Femur (tissue), 1 donor: ENCODE measurements around the gene DNAJB9.
"Not testable (repeated sequence)": the region's sequence is repeated elsewhere in the genome, so short reads cannot be mapped to it uniquely, and the experiment has no call there.

Experiments used
- DNase-seq: peaks from one replicate; pipeline ENCODE4 v3.0.0-alpha.2; 2017

DNAJB9 gene

GRCh38 chr7:108569381-108570145 lies at the start of gene DNAJB9, which contains the start of gene THAP5:
Gene DNAJB9 (plus strand): TSS chr7:108569874. CDS start chr7:108571727, 1,853 bp downstream.
Gene THAP5 (minus strand): TSS chr7:108569706. CDS start chr7:108569569, 137 bp downstream.
- peak; percentile 100 for DNase-seq

- DNase-seq = no peak
These were observed 46.9 kb upstream of the DNAJB9 start for GRCh38 chr7:108522780-108523179.

GRCh38 chr7:108525327-108525984 lies 44.2 kb upstream of the DNAJB9 start:
- DNase-seq = no peak

GRCh38 chr7:108525985-108526767 lies 43.5 kb upstream of the DNAJB9 start, which contains the start of gene PNPLA8:
Gene PNPLA8 (minus strand): TSS chr7:108526135. CDS start chr7:108515491, 10,644 bp downstream.
- DNase-seq = peak; percentile 100

DNA sequence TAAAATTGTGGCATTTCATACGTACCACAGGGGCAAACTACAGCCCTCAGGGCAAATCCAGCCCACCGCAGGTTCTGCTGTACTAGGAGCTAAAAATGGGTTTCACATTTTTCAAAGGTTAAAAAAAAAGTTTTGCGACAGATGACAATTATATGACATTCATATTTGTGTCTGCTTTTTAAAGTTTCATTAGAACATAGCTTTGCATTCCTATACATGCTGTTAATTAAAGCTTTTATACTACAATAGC lies 43.0 kb upstream of the DNAJB9 start:
- DNase-seq = no peak

DNA sequence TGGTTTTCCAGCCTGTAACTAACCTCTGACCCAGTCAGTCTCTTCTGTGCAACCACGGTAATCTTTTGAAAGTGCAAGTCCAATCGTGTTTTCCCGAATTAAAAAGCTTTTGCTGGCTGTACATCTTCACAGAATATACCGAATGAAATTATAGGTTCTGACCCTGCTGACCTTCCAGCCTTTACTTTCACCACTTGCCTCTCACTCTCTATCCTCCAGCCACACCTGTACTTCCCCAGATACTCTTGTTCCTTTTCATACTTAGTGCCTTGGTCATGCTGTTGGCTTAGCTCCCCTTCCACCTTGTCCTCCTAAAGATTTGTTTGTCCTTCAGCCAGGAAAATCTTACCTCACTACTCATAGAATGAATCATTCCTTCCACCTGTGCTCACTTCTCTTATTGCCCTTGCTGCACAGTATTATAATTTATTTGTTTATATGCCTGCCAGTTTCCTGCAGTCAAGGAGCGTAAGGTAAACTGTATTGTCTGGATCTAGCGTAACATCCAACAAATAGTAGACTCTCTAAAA lies 41.4 kb upstream of the DNAJB9 start:
- DNase-seq = no peak

- DNase-seq = no peak
These were observed 40.3 kb upstream of the DNAJB9 start for GRCh38 chr7:108529341-108529740.

- DNase-seq = no peak
These were observed 36.0 kb upstream of the DNAJB9 start for GRCh38 chr7:108533712-108534111.

- no peak for DNase-seq
These were observed 34.4 kb upstream of the DNAJB9 start for GRCh38 chr7:108535257-108535656.

GRCh38 chr7:108535744-108536143 lies 33.9 kb upstream of the DNAJB9 start:
- DNase-seq = no peak

DNA sequence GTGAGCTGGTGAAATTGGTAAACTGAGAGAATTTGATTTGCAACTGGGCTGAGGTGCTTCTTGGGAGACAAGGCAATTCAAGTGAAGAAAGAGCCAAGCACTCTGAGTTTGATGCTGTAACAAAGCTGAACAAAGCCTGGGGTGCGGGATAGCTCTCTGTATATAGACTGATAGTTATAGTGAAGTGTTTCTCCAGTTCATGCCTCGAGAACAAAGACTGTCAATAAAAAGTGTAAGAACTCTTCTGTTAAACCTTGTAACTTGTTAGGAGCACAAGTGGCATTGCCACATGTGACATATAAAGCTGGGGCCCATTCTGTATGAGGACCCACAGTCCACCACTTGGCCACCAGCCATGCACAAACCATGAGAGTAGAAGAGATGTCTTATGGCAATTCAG lies 32.4 kb upstream of the DNAJB9 start:
- DNase-seq = no peak

GRCh38 chr7:108538236-108538635 lies 31.4 kb upstream of the DNAJB9 start:
- DNase-seq = peak; percentile 22

- not testable (repeated sequence) for DNase-seq
These were observed 31.0 kb upstream of the DNAJB9 start for GRCh38 chr7:108538685-108539084.

DNA sequence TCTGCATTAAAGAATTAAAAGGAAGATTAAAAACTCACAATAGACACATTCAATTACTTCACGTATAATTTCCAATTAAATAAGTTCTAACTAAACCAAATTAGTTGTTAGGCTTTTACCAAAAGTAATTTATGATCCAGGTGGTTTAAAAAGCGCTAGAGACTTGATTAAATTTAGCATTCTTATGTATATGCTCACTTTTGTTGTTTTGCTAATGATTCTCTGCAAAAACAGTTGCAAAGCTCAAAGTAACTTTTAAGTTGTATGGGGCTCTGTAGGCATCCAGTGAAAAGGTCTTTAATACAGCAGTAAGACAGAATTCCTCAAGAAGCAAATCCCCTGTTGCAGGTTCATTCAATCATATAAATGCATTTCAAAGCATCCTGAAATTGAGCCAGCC lies 28.2 kb upstream of the DNAJB9 start:
- no peak for DNase-seq

DNA sequence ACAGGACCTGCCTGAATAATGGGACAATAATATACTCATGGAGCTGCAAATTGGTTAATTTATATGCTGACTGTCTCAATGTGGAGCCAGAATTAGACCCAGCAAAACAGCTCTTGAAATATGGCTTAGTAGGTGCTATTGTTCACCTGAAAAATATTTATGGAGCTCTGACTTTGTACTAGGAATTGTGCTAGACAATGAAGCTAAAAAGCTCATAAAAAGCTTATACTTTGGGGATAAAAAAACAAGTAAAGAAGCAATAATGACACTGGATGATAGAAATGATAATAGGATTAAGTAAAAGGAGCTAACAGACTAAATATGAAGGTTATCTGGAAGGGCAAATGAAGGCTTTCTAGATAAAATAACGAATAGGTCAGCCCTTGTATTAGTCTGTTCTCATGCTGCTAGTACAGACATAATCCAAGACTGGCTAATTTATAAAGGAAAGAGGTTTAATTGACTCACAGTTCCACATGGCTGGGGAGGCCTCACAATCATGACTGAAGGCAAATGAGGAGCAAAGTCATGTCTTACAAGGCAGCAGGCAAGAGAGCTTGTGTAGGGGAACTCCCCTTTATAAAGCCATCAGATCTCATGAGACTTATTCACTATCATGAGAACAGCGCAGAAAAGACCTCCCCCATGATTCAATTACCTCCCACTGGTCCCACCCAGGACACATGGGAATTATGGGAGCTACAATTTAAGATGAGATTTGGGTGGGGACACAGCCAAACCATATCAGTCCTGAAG lies 21.4 kb upstream of the DNAJB9 start:
- not testable (repeated sequence) for DNase-seq

DNA sequence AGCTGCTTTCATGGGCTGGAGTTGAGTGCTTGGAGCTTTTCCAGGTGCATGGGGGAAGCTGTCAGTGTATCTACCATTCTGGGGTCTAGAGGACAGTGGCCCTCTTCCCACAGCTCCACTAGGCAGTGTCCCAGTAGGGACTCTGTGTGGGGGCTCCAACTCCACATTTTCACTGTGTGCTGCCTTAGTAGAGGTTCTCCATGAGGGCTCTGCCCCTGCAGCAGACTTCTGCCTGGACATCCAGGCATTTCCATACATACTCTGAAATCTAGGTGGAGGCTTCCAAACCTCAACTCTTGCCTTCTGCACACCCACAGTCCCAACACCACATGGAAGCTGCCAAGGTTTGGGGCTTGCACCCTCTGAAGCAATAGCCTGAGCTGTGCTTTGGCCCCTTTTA lies 13.0 kb upstream of the DNAJB9 start:
- not testable (repeated sequence) for DNase-seq

DNA sequence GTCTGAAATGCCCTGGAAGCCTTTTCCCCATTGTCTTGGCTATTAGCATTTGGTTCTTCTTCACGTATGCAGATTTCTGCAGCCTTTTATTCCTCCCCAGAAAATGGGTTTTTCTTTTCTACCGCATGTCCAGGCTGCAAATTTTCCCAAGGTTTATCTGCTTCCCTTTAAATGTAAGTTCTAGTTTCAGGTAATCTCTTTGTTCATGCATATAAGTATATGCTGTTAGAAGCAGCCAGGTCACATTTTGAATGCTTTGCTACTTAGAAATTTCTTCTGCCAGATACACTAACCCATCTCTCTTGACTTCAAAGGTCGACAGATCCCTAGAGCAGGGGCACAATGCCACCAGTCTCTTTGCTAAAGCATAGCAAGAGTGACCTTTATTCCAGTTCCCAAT lies 12.5 kb upstream of the DNAJB9 start:
- DNase-seq = no peak

- no peak for DNase-seq
These were observed 12.1 kb upstream of the DNAJB9 start for GRCh38 chr7:108557617-108558016.

- no peak for DNase-seq
These were observed 10.4 kb upstream of the DNAJB9 start for GRCh38 chr7:108559253-108559652.

DNA sequence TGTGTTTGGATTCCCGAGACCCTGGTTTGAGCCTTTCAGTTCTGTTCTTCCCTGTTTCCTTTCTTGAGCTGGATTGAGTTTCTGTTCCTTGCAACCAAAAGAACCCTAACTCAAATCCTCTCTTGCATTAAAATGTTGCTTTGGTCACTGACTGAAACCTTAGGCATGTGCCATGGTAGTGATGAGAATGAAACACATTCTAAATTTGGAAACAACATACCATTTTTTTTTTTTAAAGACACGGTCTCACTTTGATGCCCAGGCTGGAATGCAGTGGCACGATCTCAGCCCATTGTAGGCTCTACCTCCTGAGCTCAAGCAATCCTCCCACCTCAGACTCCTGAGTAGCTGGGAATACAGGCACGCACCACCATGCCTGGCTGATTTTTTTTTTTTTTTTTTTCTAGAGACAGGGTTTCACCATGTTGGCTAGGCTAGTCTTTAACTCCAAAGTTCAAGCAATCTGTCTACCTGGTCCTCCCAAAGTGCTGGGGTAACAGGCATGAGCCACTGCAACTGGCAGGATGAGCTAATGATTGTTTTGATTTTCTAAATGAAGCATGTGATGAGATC lies 8.5 kb upstream of the DNAJB9 start:
- DNase-seq = no peak

DNA sequence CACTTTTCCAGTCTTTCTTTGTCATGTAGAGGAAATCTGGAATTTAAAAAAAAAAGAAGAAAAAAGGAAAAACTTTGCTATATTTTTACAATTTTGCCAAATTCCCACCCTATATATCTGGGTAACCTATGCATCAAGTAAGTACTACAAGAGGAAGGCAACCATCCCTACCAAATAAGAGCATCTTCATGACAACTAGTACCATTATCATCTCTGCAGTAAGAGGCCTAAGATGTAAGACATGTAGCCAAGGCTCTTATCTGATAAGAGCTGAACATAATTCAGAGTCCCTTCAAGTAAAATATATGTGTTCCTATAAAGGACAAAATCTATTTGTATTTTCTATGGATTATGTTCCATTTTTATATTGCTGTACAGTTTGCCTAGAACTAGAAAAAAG lies 3.7 kb upstream of the DNAJB9 start:
- DNase-seq = no peak

DNA sequence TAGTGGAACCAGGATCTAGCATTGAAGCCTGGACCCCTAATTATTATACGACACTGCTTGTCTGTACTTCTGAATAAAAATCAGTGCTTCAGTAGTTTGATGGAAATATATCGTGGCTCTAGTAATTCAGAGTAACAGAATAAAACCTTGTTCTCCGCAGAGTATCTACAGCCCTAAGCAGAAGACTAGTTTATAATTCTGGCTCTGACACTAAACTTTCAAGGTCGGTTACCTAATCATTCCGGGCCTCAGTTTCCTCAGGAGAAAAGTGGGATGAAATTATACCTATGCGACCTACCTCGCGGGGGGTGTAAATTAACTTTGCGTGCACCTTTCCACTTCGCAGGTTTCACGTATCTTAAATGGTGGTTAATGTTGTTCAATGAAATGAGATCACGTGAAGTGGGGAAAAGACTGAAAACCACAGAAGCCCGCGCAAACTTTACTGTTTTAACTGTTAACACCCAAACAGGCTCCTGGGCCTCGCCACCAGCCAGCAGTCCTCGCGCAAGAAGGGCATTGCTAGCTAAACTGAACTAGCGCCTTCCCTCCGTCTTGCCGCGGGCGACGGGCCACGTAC lies 783 bp upstream of the DNAJB9 start:
- DNase-seq = no peak
